Tibial artery (tissue), 4 donors: ENCODE measurements around the gene MYL11.

Experiments
- DNase-seq, 2 donors: peaks; one replicate each; pipeline ENCODE4 v3.0.0-alpha.2; 2019
- H3K27ac ChIP-seq, 2 donors: fragments of 200-600 bp; sonication (generic) in 1 of 2; 1 replicate in 1 of 2; 2 replicates in 1 of 2; pipeline ENCODE4 v1.5.1; 2018 to 2019; ENCODE audit warnings: mild to moderate bottlenecking in 1 of 2
- H3K27me3 ChIP-seq, 2 donors: fragments of 200-600 bp; sonication (generic) in 1 of 2; one replicate each; pipeline versions ENCODE4 v1.5.1 to v1.6.0; 2016 to 2019
- H3K36me3 ChIP-seq, 3 donors: fragments of 200-600 bp; sonication (generic) in 2 of 3; one replicate each; pipeline ENCODE4 v1.5.1; 2016 to 2019; ENCODE audit warnings: mild to moderate bottlenecking in 2 of 3
- H3K4me1 ChIP-seq, 4 donors: fragments of 200-600 bp; sonication (generic) in 2 of 4; 1 replicate in 3 of 4; 2 replicates in 1 of 4; pipeline ENCODE4 v1.5.1; 2016 to 2019
- H3K4me3 ChIP-seq, 2 donors: fragments of 200-600 bp; sonication (generic) in 1 of 2; 1 replicate in 1 of 2; 2 replicates in 1 of 2; pipeline ENCODE4 v1.5.1; 2018 to 2019; ENCODE audit warnings: mild to moderate bottlenecking in 2 of 2
- H3K9me3 ChIP-seq, 3 donors: fragments of 200-600 bp; sonication (generic) in 1 of 3; one replicate each; pipeline ENCODE4 v1.5.1; 2016 to 2019
- intact Hi-C: fragments of 100-400 bp; cut with DNase I; formaldehyde crosslinking; loops from one replicate; pipeline ENCODE4 v1.15.0; 2023; ENCODE audit warnings: low total_unique reads
- TF ChIP-seq, protein P1 (sequence below), 2 experiments: fragments of 200-600 bp in 1 of 2; fragments of 450-650 bp in 1 of 2; IDR thresholded peaks; one replicate each; pipeline ENCODE4 v1.5.1; 2017 to 2019; ENCODE audit warnings: antibody characterized with exemption in 2 of 2, mild to moderate bottlenecking in 1 of 2, moderate library complexity in 1 of 2

Gene MYL11

DNA sequence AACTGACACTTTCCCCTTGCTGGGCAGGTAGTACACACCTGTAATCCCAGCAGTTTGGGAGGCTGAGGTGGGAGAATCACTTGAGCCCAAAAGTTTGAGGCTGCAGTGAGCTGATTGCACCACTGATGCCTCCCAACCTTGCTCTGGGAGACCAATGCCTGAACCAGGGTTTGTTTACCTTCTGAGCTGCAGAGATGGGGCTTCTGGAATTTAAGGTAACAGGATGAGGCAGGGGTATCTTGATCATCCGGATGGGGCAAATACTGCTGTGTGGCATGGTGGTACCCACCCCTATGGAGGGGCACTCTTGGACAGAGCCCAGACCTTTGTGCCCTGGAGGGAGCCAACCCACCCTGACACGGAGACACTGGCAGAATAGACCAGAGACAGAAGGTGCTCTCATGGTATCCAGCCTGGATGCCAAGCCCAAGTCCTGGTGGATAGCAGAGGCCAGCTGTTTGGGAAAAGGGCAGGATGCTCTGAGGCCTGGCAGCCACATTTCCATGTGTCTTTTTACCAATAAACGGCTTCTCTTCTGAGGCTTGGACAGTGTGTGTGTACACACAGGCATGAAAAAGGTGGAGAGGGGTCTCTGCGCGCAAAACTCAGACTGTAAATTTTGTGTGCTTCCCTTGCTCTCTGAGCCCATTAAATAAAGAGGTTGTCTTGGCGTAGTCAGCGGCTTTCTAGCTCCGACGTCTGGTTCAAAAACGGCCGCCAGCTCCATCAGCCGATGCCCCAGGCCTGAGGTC, 25.0 kb downstream of the MYL11 start:
- intact Hi-C loops, result no loop called here
- H3K27me3 ChIP-seq, result no peaks in the 10 kb centered on the region
- no peaks in the 10 kb centered on the region for H3K9me3 ChIP-seq
- TF ChIP-seq, protein P1, sequence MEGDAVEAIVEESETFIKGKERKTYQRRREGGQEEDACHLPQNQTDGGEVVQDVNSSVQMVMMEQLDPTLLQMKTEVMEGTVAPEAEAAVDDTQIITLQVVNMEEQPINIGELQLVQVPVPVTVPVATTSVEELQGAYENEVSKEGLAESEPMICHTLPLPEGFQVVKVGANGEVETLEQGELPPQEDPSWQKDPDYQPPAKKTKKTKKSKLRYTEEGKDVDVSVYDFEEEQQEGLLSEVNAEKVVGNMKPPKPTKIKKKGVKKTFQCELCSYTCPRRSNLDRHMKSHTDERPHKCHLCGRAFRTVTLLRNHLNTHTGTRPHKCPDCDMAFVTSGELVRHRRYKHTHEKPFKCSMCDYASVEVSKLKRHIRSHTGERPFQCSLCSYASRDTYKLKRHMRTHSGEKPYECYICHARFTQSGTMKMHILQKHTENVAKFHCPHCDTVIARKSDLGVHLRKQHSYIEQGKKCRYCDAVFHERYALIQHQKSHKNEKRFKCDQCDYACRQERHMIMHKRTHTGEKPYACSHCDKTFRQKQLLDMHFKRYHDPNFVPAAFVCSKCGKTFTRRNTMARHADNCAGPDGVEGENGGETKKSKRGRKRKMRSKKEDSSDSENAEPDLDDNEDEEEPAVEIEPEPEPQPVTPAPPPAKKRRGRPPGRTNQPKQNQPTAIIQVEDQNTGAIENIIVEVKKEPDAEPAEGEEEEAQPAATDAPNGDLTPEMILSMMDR (IDR thresholded peaks at IDR 0.05), result no peak
- H3K4me1 ChIP-seq, result peaks cover 0 to 26% (median 20%) of the 10 kb centered on the region in 4 donors
- DNase-seq, result no peak
- peak overlapping the region; percentile 68 to 75 for H3K4me3 ChIP-seq
- peak overlapping the region; percentile 87 to 90 for H3K27ac ChIP-seq
- peaks cover 0 to 17% (median 17%) of the 10 kb centered on the region in 3 donors for H3K36me3 ChIP-seq

DNA sequence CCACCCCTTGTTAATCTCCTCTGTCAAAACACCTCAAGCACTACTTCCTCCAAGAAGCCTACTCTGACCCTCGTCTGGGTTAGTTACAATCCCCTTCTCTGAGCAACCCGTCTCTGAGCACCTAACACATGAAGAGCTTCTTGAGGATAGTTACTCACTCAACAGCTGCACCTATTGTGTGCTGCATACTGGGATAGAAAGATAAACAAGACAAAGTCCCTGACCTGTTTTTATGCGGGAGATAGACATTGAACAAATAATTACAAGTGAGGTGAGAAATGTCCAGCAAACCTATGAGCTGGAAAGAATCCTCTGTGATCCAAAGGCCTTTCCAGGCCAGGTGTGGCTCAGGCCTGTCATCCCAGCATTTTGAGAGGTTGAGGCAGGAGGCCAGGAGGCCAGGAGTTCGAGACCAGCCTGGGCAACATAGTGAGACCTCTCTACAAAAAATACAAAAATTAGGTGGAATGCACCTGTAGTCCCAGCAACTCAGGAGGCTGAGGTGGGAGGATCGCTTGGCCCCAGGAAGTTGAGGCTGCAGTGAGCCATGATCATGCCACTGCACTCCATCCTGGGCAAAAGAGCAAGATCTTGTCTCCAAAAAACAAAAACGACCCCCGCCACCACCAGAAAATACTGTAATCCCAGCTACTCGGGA, 27.3 kb downstream of the MYL11 start:
- H3K27me3 ChIP-seq, result no peaks in the 10 kb centered on the region
- no peaks in the 10 kb centered on the region for H3K9me3 ChIP-seq
- peaks cover 0 to 19% (median 9%) of the 10 kb centered on the region in 4 donors for H3K4me1 ChIP-seq
- TF ChIP-seq, protein P1 (IDR thresholded peaks at IDR 0.05), result no peak
- no peak for DNase-seq
- H3K36me3 ChIP-seq, result peaks cover 0 to 17% (median 17%) of the 10 kb centered on the region in 3 donors
- intact Hi-C loops, result no loop called here
- no peak overlapping the region for H3K4me3 ChIP-seq
- H3K27ac ChIP-seq, result no peak overlapping the region

DNA sequence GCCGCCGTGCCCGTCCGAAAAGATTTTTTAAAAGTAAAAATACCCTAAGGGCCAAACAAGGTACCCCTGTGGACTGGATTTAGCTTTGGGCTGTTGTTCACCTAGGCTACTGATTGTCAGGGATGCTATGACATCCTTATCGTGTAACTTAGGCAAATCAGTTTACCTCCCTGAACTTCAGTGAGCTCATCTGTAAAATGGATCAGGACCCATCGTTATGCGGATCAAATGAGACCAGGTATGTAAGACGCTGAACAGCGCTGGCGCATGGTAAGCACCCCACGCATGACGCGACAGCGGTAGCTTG, 32.1 kb downstream of the MYL11 start:
- Histone ChIP-seq H3K4me3 (peak overlapping the region; percentile 62 to 65), H3K27ac (peak overlapping the region; percentile 80 to 92), H3K9me3 (no peaks in the 10 kb centered on the region), H3K36me3 (peaks cover 0 to 6% (median 5%) of the 10 kb centered on the region in 3 donors), H3K27me3 (no peaks in the 10 kb centered on the region), H3K4me1 (peaks cover 0 to 30% (median 22%) of the 10 kb centered on the region in 4 donors)
- DNase-seq, result no peak
- intact Hi-C loops, result loop anchor here (1.0 kb wide), 1 partner anchor 340 kb away; no protein-coding TSS in a partner anchor
- TF ChIP-seq, protein P1 (IDR thresholded peaks at IDR 0.05), result no peak

GRCh38 chr16:30407102-30407803, 32.7 kb downstream of the MYL11 start, which contains the start of gene ZNF771:
Gene ZNF771 (plus strand): TSS chr16:30407606. CDS start chr16:30408054, 448 bp downstream.
- Histone ChIP-seq H3K27me3 (no peaks in the 10 kb centered on the region), H3K27ac (peak within 1 kb of the TSS; percentile 80 to 92), H3K4me3 (peak within 1 kb of the TSS; percentile 62 to 65), H3K9me3 (no peaks in the 10 kb centered on the region), H3K36me3 (peaks cover 0 to 11% (median 5%) of the 10 kb centered on the region in 3 donors), H3K4me1 (peaks cover 0 to 30% (median 22%) of the 10 kb centered on the region in 4 donors)
- DNase-seq, result peak; percentile 94 to 97
- intact Hi-C loops, result loop anchor here (1.0 kb wide), 1 partner anchor 341 kb away; no protein-coding TSS in a partner anchor
- TF ChIP-seq, protein P1 (IDR thresholded peaks at IDR 0.05), result no peak

DNA sequence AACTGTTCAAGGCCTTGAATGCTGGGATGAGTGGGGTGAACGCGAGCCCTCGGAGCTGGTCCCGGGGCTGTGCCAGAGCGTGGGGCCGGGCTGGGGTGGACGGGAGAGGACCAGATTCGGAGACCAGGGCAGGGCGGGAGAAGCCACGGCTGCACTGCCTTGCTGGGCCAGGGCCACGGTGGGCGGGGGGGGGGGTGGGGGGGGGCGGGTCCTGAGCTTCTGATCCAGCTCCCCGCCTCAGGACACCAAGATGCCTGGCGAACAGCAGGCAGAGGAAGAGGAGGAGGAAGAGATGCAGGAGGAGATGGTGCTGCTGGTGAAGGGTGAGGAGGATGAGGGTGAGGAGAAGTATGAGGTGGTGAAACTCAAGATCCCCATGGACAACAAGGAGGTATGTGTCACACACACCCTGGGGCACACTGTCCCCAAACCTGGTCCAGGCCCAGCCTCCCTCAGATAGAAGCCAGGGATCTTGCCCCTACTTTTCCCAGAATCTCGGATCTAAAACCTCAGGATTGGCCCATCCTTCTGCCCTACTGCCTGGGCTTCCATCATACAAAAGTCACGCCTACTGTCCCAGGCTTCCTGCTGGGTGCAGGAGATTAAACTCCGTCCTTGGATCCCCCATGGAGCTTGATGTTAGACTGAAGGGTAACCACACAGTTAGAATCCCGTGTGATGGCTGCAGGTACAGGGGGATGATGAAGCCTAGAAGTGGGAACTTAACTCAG, 33.4 kb downstream of the MYL11 start:
- intact Hi-C loops, result loop anchor here (1.0 kb wide), 1 partner anchor 342 kb away; no protein-coding TSS in a partner anchor
- Histone ChIP-seq H3K9me3 (no peaks in the 10 kb centered on the region), H3K36me3 (peaks cover 0 to 14% (median 5%) of the 10 kb centered on the region in 3 donors), H3K27me3 (no peaks in the 10 kb centered on the region), H3K27ac (peak overlapping the region; percentile 80 to 92), H3K4me3 (peak overlapping the region; percentile 62 to 65), H3K4me1 (peaks cover 0 to 30% (median 22%) of the 10 kb centered on the region in 4 donors)
- DNase-seq, result no peak
- TF ChIP-seq, protein P1 (IDR thresholded peaks at IDR 0.05), result no peak
